HL-60 (cell line): ENCODE measurements around the gene ST6GALNAC6.

ENCODE experiments used
- DNase-seq, 2 experiments: peaks; one replicate each; pipeline ENCODE4 v3.0.0-alpha.2; 2010 to 2020; ENCODE audit warnings: low read depth in 1 of 2, low spot score in 1 of 2
- H3K27ac ChIP-seq: fragments of 250-450 bp; sonication (Bioruptor Pico); replicated peaks from 2 replicates; pipeline ENCODE4 v1.5.1; 2020; ENCODE audit warnings: mild to moderate bottlenecking, moderate library complexity
- H3K27me3 ChIP-seq: fragments of 250-450 bp; sonication (Bioruptor Pico); 2 replicates; pipeline ENCODE4 v1.5.1; 2021; ENCODE audit warnings: mild to moderate bottlenecking, moderate library complexity; ENCODE audit not compliant: insufficient read depth, poor library complexity, severe bottlenecking
- H3K4me3 ChIP-seq: replicated peaks from 2 replicates; pipeline ENCODE4 v1.5.1; 2011; ENCODE audit warnings: mild to moderate bottlenecking, control low read depth, low read length; ENCODE audit not compliant: insufficient read depth
- GABPA ChIP-seq: IDR thresholded peaks from 2 replicates; pipeline ENCODE4 v1.6.1; 2012; ENCODE audit warnings: low read depth
- POLR2AphosphoS5 ChIP-seq: IDR thresholded peaks from 2 replicates; pipeline ENCODE4 v1.6.1; 2012; ENCODE audit warnings: low read depth
- REST ChIP-seq: IDR thresholded peaks from 2 replicates; pipeline ENCODE4 v1.6.1; 2012; ENCODE audit warnings: low read depth; ENCODE audit not compliant: insufficient replicate concordance
- SPI1 ChIP-seq: IDR thresholded peaks from 2 replicates; pipeline ENCODE4 v1.6.1; 2012; ENCODE audit warnings: low read depth, mild to moderate bottlenecking, borderline replicate concordance
- TF ChIP-seq, protein P1 (sequence below): IDR thresholded peaks from one replicate; pipeline ENCODE4 v1.5.1; 2011; ENCODE audit warnings: low read length, control low read depth, inconsistent platforms; ENCODE audit not compliant: insufficient read depth

ST6GALNAC6 gene

DNA sequence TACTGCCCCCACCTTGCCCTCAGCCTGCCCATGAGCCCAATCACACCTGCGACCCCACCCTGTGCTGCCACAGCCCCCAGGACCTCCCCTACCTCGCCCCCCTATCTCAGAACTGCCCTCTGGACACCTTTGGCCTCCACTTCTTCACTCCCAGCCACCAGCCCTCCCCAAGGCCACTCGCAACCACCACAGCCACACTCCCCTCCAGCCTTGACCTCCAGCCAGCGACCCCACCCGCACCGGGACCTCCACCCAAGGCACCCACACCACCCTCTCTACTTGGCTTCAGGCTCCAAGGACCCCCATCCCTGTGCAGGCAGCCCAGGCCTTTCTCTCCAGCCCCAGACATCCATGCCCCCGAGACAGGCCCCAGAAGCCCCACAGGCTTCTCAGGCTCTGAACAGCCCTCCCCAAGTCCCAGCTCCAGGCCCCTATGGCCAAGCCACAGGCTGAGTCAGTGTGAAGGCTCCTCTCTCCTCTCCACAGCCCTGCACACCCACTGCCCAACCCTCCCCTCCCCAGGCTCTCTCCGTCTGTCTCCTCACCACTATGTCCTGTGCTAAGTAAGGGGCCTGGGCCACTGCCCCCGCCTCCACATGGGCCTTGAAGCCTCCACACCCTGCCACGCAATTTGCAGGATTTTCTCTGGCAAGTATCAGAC is 24.0 kb downstream of the ST6GALNAC6 start:
- Histone ChIP-seq H3K4me3 (no peak overlapping the region), H3K27me3 (no peaks in the 10 kb centered on the region), H3K27ac (no peak overlapping the region)
- no peak for DNase-seq
- TF ChIP-seq POLR2AphosphoS5 (no peak), GABPA (no peak), REST (no peak), SPI1 (no peak)
- TF ChIP-seq, protein P1, sequence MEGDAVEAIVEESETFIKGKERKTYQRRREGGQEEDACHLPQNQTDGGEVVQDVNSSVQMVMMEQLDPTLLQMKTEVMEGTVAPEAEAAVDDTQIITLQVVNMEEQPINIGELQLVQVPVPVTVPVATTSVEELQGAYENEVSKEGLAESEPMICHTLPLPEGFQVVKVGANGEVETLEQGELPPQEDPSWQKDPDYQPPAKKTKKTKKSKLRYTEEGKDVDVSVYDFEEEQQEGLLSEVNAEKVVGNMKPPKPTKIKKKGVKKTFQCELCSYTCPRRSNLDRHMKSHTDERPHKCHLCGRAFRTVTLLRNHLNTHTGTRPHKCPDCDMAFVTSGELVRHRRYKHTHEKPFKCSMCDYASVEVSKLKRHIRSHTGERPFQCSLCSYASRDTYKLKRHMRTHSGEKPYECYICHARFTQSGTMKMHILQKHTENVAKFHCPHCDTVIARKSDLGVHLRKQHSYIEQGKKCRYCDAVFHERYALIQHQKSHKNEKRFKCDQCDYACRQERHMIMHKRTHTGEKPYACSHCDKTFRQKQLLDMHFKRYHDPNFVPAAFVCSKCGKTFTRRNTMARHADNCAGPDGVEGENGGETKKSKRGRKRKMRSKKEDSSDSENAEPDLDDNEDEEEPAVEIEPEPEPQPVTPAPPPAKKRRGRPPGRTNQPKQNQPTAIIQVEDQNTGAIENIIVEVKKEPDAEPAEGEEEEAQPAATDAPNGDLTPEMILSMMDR = no peak

DNA sequence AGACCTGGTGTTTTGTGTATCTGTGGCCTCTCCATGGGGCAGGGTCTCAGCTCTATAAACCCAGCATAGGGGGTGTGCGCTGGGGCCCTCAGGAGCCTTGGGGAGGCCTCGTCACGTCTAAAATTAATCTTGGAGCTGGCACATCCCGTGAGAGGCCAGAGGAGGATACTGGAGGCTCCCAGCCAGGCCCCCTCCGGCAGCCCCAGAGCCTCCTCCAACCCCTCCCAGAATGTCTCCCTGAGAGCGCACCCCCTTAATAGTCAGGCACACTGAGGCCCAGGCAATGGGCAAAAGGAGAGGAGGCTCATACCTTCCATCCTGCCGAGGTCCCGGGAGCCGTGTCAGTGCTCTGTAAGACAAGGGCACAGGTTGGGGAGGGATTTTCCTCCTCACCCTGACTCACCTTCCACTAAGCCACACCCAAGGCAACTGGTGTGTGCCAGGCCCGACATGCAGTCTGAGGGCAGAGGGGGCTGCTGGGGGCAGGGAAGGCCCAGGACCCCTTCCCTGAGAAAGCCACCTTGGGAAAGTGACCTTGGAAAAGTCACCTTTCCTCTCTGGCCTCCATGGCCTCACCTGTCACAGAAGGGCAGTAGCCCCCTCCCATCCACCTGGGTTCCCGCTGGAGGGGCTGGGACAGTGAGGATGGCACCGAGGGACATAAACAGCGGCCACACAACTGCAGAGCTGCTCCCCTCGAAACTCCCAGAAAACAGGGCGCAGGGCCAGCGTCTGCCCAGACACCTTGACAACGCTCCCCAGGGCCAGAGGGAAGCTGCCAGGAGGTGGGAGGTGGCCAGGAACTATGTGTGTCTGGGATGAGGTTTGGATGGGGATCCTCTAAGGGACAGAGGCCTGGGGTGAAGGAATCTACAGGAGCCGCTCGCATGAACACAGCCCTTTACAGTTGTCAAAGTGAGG is 24.8 kb downstream of the ST6GALNAC6 start:
- no peak for DNase-seq
- Histone ChIP-seq H3K27ac (no peak overlapping the region), H3K27me3 (no peaks in the 10 kb centered on the region), H3K4me3 (no peak overlapping the region)
- TF ChIP-seq SPI1 = no peak

DNA sequence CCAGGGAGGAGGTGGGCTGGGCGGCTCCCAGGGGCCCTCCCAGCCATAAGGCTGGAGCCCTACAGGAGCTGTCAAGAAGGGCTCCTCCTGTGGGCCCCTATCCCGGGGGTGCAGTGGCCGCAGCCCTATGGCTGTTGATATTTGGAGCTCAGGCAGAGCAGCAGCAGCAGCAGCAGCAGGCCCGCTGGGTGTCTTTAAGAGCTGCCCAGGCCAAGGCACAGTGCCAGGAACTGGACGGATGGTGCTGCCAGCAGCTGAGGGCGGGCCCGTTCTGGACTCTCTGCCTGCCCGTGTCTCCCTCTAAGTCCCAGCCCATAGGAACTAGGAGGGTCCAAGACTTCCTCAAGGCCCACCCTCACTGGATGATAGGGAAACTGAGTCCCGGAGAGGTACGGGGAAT is 25.5 kb downstream of the ST6GALNAC6 start:
- no peak for DNase-seq
- TF ChIP-seq REST (no peak), POLR2AphosphoS5 (no peak), GABPA (no peak), SPI1 (no peak)
- TF ChIP-seq, protein P1 = no peak
- H3K27me3 ChIP-seq = no peaks in the 10 kb centered on the region
- H3K4me3 ChIP-seq = no peak overlapping the region
- no peak overlapping the region for H3K27ac ChIP-seq

DNA sequence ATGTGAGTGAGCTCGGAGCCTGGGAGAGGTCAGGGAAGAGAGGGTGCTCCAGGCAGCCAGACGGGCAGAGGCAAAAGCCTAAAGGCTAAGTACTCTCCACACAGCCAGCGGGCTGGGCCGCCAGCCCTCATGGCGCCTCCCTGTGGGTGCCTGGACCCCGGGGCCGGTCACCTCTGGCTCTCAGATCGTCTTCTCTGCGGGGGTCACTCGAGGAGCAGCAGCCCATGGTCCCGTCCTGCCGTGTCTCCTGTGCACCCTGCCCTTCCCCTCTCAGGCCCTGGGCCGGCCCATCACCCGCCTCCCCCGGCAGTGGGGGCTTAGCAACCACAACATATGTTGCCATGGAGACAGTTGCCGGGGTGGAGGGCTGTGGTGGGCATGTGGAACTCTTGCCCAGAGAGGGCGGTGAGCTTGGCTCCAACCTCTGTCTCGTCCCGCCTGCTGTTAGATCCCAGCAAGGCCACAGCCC is 26.1 kb downstream of the ST6GALNAC6 start:
- no peak overlapping the region for H3K27ac ChIP-seq
- TF ChIP-seq, protein P1 = no peak
- TF ChIP-seq SPI1 (no peak), POLR2AphosphoS5 (no peak), REST (no peak), GABPA (no peak)
- H3K27me3 ChIP-seq = no peaks in the 10 kb centered on the region
- H3K4me3 ChIP-seq = no peak overlapping the region
- DNase-seq = no peak
